Measurements from ENCODE around the gene GHDC. TPM values are rescaled to one million over a fixed set of nuclear protein-coding genes. Genes with fewer than 3 reads are reported as not detected.
A peak's percentile ranks its signal among the peaks of the same experiment; 100 is the strongest.

Gene GHDC
- total RNA-seq, 1 donor from 2014 or later: 7.0 TPM

DNA sequence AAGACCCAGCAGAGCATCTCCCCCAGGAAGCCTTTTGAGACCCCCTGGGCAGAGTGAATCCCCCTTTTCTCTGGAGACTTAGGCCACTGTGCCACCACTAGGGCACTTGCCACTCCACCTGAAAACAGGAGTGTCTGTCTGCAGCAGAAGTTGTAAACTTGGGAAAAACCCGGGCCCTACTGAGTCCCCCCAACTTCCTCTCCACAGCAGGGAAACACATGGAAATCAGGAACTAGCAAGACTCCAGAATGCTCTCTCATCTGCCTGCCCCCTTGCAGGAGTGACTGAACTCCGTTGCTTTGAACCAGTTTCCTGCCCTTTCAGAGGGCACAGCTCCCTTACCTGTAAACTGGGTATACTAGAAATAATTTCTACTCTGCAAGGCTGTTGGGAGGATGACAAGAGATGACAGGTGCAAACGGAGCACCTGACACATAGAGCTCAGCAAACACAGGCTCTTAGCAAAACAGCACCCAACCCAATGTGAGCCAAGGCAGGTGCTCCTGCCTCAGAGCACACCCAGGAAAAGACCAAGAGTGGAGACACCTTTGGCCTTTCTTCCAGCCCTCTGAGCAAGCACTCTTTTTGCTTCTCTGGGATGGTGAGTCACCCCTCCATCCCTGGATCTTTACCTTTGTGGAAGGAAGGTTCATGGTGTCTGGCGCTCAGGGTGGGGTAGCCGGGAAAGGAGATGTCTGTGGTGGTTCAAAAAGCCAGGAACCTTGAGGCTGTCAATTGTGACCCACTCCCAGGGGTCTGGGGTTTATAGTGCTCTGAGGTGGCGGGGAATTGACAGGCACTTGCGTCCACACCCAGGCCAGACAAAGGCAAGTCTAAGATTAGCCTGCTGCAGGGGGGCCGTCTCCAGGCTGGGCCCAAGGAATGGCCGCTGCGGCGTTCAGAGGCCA lies 9.3 kb downstream of the GHDC start, which contains the start of gene HCRT:
Gene HCRT (minus strand): TSS at position 740 of the 908 bp plus-strand sequence. CDS start 87 bp downstream, at position 653.
- no peak for ATAC-seq
- intact Hi-C loops (cut with micrococcal nuclease): no loop called here
- no peak for DNase-seq

DNA sequence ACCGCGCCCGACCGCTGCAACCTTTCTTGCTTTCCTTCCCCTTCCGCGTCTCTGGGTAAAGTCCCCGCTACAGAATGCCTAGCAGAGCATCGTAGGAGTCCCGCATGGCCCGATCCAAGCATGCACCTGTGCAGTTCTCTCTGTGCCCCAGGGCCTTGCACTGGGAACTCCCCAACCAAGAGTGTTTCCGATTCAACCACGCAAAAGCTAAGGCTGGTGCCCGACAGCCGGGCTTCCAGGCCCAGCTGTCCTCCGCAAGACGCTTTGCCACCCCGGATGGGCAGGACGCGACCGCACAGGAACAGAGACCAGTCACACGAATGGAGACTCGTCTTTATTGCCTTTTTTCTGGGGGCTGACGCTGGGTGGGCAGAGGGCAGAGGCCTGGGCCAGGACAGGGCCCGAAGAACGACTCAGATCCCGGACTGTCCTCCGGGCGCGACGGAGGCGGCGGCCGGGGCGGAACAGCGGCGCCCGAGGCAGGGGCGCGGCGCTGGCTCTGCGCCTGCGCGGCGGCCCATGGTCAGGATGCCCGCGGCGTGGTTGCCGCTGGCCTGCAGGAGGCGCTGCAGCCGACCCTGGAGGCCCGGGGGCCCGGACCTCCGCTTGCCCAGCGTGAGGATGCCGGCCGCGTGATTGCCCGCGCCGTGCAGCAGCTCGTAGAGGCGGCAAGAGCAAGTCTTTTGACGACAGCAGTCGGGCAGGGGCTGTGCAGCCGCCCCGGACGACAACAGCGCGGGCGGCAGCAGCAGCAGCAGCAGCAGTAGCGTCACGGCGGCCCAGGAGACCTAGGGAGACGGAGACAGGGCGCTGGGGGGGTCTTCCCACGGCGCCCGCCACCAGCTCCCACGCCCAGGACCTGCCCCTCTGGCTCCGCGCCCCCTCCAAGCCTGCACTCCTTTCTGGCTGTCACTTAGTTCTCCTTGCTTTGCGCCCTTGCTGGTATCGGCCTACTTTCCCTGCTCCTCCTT lies 10.3 kb downstream of the GHDC start:
- ATAC-seq: peak; percentile 89
- DNase-seq: peak; percentile 89
- intact Hi-C loops (cut with micrococcal nuclease): no loop called here

DNA sequence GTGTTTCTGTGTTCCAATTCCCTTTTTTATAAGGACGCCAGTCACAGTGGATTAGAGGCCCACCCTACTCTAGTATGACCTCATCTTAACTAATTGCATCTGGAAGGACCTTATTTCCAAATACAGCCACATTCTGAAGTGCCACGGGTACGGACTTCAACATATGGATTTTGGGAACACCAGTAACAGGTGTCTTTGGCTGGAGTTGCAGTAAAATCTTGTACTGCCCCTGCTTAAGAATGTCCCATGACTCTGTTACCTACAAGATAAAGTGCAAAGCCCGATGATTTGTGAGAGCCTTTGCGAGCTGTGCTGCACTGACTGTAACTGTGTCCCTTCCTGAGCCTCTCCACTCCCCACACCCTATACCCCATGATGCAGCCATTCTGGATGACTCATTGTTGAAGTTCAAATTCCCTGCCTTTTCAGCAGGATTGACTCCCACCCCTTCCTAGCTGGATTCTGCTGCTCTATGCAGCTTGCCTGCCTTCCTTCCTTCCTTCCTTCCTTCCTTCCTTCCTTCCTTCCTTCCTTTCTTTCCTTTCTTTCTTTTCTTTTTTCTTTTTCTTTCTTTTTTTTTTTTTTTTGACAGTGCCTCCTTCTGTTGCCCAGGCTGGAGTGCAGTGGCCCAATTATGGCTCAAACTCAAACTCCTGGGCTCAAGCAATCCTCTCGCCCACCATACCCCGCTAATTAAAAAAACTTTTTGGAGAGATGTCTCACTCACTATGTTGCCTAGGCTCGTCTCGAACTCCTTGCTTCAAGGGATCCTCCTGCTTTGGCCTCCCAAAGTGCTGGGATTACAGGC lies 11.2 kb downstream of the GHDC start:
- no peak for DNase-seq
- intact Hi-C loops (cut with micrococcal nuclease): no loop called here
- ATAC-seq: no peak

DNA sequence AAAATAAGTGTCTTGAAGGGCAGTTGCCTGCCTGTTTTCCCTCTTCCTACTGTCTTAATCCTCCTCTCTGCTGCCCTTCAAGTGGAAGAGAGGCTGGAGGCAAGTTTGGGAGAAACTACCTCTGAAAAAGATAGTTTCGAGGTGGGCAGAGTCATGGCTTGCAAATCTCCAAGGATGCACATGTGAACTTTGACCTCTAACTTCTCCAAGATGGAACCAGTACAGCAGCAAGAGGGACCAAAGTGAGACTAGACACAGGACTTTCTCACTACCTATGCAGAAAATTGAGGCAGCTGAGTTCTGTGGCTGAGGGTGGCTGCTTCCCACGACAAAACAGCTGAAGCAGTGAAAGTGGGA lies 12.5 kb downstream of the GHDC start:
- DNase-seq: no peak
- no peak for ATAC-seq
- intact Hi-C loops (cut with micrococcal nuclease): no loop called here

DNA sequence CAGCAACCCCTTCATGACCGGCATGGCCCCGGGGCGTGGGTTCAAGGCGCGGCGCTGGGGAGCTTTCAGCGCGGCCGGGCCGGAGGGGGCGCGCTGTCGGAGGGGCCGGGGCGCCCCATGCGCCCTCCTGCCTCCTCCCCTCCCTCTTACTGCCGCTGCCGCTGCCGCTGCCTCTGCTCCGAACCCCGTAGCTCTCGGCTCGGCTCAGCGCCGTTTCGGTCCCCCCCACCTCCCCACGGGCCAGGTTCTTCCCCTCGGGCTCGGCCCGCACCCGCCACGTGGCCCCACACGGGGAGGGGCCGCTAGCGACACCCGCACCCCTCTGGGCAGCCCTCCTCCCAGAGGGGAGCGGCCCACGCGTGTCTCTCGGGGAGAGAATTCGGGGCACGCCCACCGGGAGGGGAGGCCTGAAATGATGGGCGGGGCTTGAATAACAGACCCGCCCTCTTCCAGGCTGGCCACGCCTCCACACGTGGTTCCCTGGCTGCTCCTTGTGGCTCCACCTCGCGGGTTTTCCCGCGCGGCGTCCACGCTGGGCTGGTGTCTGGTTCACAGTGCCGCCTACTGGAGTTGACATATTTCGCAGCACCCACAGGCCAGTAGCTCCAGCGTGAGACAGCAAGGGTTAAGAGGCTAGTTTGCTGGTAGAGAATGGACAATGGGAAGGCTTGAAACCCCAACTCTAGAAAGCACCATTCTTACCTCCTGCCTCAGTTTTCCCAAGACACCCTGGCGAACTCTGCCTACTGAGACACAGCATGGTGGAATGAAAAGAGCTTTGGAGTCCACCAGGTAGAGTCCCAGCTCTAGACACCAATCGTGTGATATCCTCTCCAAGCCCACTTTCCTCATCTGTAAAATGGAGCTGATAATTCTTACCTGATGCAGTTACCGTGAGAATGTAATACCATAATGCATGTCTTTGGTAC lies 13.1 kb downstream of the GHDC start, which contains the start of gene KCNH4:
Gene KCNH4 (minus strand): TSS at position 221 of the 929 bp plus-strand sequence. CDS start 197 bp downstream, at position 24.
- intact Hi-C loops (cut with micrococcal nuclease): no loop called here
- ATAC-seq: peak; percentile 66
- DNase-seq: peak; percentile 87

DNA sequence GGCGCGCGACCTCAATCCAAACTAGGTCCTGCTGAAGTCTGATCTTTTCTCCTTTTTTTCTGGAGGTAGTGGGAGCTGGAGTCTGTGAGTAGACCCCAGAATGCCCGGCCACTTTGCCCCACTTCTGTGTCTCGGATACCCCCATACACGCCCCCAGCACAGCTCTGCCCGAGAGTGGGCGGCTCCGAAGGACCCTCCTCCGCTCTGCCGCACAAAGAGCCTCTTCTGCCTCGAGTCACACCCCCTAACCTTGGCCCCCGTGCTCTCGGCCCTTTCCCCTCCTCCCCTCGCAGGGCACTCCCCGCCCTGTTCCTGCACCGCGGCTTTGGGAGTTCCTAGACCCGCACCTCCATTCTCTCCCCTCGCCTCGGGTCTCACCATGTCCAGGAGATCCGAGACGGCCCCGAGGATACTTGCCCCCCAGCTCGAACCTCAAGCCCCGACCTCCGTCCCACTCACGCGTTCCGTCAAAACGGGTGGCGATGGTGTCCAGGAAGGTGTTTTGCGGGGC lies 13.8 kb downstream of the GHDC start:
- no peak for DNase-seq
- intact Hi-C loops (cut with micrococcal nuclease): no loop called here
- ATAC-seq: no peak

DNA sequence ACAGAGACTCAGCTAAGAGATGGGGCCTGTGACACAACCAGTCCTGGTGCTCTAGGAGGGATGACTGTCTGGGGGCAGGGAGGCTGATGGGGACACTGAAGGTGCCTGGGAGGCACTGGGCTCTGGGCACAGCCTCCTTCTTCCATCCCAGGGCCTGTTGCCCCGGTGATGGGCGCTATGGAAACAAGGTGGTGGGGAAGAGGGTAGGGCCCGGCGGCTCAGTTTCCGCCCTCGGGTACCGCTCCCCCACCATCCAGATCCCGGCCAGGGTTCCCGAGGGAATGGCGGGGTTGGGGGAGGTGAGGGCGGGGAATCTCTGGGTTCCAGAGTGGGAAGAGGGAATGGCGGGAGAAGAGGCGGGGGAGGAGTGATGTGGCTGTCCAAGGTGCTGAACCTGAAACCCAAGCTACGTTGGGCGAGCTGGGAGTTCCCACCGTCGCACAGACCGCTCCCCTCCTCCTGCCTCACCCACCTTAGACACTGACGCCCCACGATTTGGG lies 14.3 kb downstream of the GHDC start:
- ATAC-seq (peak; percentile 14), DNase-seq (peak; percentile 44)
- intact Hi-C loops (cut with micrococcal nuclease): no loop called here

DNA sequence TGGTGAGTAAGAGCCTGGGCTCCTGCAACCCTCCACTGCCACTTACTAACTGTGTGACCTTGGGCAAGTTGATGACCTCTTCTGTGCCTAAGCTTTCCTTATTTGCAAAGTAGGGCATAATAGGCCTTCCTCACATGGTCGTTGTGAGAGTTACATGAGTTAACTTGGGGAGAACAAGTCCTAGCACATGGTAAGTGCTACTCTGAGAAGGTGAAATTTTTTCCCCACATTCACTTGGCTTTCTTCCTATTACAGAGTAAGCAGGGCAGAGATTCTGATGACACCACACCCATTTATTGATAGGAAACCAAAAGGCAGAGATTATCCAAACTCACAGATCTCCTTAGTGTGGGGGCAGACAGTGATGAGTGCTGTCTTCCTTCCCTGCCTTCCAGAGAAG lies 15.0 kb downstream of the GHDC start:
- intact Hi-C loops (cut with micrococcal nuclease): no loop called here
- ATAC-seq: no peak

DNA sequence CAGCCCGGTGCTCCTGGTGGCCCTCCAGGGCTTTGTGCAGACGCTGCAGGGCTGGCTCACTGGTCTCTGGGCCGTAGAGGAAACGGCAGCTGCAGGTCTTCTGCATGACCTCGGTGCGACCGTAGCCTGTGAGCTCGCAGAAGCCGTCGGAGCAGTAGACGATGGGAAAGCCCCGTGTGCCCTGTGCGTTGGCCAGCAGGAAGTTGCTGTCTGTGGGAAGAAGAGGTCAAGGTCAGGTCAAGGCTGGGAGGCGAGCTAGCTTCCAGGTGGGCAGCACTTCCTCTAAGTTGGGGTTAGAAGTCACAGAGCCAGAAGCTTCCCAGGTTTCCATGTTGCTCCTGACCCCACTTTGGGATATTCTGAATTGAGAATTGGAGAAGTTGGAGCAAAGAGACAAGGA lies 15.5 kb downstream of the GHDC start:
- DNase-seq (no peak), ATAC-seq (no peak)
- intact Hi-C loops (cut with micrococcal nuclease): no loop called here

More for the DNA sequence above, 15.0 kb downstream of the GHDC start:
- DNase-seq: no peak

DNA sequence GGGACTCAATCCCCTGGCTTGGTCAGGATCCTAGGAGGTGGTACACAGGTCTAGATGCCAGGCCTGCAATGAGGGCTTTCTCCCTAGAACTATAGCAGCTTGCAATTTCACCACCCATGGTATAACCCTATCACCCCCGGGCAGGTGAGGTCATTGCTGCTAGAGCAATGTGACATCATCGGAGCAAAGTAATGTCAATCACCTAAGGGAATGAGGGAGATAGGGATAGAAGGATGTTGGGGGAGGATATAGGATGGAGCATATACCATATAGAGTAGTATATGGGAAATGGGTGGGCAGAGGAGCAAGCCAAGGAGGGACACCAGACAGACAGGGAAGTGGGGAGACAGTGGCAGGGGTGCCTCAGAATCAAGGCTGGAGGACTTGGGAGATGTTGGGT lies 16.6 kb downstream of the GHDC start:
- intact Hi-C loops (cut with micrococcal nuclease): no loop called here
- ATAC-seq: no peak
- DNase-seq: no peak

DNA sequence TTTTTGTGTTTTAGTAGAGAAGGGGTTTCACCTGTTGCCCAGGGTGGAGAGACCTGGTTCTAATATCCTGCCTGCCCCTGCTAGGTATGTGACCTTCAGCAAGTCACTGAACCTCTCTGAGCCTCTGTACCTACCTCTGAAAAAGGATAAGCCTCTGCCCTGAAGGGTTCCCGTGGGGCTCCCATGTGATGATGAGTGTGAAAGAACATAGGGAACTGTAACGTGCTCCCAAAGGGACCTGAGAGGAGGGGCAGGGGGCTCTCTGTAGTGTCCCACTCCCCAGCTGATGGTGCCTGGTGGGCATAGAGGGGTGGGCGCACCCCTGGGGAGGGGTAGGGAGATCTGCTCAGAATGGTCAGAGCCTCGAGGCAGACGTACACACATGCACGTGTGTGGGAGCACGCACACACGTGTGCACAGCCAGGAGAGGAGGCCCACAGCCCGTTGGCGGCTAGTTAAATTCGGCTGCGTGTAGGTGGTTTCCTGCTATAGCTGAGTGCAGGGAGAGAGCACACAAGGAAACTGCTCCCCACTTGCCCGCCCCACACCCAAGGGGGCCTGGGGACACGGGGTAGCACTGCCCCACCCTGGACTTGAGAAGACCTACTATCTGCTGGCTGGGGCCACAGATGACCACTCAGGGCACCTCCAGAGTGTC lies 20.0 kb downstream of the GHDC start:
- ATAC-seq (no peak), DNase-seq (no peak)
- intact Hi-C loops (cut with micrococcal nuclease): no loop called here

DNA sequence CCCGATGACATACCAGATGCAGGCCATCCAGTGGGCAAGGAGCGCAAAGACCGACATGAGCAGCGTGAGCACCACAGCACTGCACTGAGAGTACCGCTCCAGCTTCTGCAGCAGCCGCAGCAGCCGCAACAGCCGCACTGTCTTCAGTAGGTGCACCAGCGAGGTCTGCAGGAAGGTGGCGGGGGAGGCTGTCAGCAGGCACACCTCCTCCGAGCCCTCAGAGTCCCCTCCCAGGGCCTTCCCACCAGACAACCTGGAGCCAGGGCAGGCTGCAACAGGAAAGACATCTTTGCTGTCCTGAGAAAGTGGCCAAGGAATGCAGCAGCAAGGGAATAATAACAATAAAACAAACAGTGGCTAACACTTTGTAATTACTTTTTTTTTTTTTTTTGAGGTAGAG lies 22.5 kb downstream of the GHDC start:
- no peak for DNase-seq
- intact Hi-C loops (cut with micrococcal nuclease): no loop called here
- no peak for ATAC-seq

DNA sequence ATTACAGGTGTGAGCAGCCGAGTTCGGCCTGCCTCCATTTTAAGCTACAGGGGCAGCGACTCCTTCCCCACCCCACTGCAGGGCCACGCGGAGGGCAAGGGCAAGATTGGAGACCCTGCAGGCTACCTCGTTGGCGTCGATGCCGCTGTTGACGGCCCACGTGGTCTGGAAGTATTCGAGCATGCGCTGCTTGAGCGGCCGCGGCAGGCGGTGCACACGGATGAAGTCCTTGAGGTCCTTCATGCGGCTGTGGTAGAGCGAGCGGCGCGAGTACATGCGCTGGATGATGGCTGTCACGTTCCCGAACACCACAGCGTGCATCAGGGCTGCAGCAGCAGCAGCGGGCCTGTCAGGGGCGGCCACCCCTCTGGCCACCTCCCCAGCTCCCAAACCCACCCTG lies 24.9 kb downstream of the GHDC start:
- intact Hi-C loops (cut with micrococcal nuclease): no loop called here
- DNase-seq (no peak), ATAC-seq (no peak)

DNA sequence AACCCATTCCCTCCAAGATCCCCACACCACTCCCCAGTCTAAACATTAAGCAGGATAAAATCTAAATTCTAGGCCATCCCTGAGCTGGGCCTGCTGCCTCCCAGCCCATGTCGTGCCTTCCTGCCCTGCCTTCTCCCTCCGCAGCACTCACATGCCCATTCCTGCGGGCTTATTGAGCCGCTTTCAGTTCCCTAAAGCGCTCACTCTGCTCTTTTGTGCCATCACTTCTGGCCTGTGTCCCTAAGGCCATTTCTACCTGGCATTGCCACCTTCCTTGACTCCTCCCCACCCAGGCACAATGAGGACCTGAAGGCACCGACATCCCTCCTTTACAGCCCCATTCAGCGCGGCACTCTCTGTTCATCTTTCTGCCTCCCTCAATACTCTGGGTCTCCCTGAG lies 26.5 kb downstream of the GHDC start:
- no peak for ATAC-seq
- intact Hi-C loops (cut with micrococcal nuclease): no loop called here
- no peak for DNase-seq

DNA sequence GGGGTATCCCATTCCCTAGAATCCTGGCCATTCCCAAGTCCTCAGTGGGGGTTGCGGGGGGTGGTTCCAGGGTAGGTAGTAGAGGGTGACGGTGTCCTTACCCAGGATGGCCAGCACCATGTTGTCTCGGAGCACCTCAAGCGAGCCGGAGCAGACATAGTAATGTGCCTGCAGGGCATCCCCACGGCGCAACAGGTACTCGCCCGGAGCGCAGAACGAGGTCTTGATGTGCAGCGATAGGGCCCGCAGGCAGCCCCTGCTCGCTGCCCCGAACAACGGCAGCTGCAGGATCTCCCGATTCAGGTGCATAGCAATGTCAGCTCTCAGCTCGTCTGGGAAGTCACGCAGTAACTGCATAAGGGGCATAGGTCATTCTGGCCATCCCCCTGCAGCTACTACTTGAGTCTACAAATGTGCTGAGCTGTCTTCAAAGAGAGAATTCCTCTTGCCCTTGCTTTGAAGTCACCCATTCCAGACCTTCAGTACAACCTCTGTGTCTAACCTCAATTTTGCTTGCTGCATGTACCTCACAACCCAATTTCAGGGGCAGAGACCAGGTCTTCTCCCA lies 28.0 kb downstream of the GHDC start:
- intact Hi-C loops (cut with micrococcal nuclease): no loop called here
- DNase-seq: no peak
- ATAC-seq: no peak

DNA sequence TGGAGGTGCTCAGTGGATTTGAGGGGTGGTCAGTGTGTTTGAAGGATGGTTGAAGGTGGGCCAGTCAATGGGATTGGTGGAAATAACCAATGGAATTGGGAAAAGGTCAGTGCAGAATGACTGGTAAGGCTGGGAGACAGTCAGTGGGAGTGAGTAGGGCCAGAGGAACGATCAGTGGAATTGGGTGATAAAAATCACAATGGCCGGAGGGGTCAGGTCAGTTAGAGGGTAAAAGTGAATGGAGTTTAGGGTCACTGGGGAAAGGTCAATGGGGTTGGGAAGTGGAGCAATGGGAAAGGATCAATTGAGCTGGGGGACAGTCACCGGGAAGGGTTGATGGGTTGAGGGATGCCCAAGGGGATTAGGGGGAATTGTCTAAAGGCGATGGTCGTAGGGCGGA lies 28.5 kb downstream of the GHDC start:
- DNase-seq (no peak), ATAC-seq (no peak)
- intact Hi-C loops (cut with micrococcal nuclease): no loop called here

Data from left ventricle myocardium superior (tissue), 1 donor.